ENCODE data around the gene SLC35B2. TPM values are rescaled to one million over a fixed set of nuclear protein-coding genes. Genes with fewer than 3 reads are reported as not detected.

SLC35B2 gene
- total and polyA plus RNA-seq, 10 of the 15 experiments (the other 5 are each of a cell fraction or from before 2014, with no cell fraction given) = 11.3 to 45.4 (median 33.8) TPM

DNA sequence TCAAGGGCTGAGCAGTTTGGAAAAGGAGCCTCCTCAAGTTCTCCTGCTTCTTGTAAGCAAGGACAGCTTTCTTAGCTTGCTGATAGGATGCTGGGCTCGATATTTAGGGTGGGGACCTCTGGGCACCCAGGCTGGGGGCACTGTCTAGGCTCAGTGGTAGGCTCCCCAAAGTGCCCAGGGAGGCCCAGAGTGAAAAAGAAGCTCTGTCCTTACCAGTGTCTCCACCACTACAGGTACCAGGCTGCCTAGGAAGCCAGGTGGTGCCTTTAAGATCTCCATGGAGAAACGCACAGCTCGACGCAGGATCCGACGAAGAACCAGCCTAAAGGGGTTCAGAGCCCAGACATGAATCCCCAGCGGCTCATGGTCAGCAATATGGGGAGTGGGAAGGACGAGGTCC lies 49.4 kb upstream of the SLC35B2 start (continued):
- TF ChIP-seq BCLAF1 (IDR thresholded peaks at IDR 0.05) (no peak), GATAD2B (conservative IDR thresholded peaks at IDR 0.05; ENCODE audit: low read depth) (no peak), USF1 (IDR thresholded peaks at IDR 0.05; ENCODE audit: borderline replicate concordance, extremely low read length, insufficient read depth, low read depth, low read length) (no peak), CBX5 (IDR thresholded peaks at IDR 0.05; ENCODE audit: low read depth) (no peak), RAD51 (IDR thresholded peaks at IDR 0.05) (no peak)

DNA sequence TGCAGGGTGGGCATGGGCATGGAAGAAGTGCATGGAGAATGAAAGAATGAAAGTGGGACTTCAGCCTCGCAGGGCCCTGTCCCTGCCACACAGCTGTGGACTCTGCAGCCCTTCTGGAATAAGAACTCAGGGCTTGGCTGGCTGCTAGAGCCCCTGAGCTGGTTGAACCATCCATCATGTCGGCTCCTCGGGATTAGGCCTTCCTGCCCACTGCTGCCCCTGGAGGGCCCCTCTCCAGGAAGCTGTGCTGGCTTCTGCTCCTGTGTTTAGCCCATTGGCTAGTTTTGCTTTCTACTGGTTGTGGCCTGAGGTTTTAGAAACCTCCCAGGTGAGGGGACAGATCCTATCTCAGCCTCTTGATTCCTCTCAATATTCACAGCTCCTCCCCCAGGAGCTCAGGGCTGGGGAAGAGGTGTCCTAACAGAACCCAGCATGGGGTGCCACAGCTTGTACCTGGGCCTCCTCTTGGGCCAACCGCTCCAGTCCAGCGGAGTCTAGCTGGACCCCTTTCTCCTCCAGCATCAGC lies 47.9 kb upstream of the SLC35B2 start:
- SMC1A ChIA-PET (ENCODE audit: uncharacterized antibody, unreplicated experiment) = interaction anchor here (0.8 to 3.0 kb wide), 4 partner anchors 31 to 86 kb away, joined by 3 to 22 read pairs (median 4); no protein-coding TSS in a partner anchor
- Histone ChIP-seq H3K9me3 (replicated peaks; ENCODE audit: control insufficient read depth, insufficient read depth, low read length) (no peaks in the 10 kb centered on the region), H3K4me3 (no peak overlapping the region), H2AFZ (ENCODE audit: control insufficient read depth, low read depth, low read length) (no peak overlapping the region), H3K27ac (ENCODE audit: control insufficient read depth, insufficient read depth) (no peak overlapping the region), H4K20me1 (ENCODE audit: control insufficient read depth, insufficient read depth) (no peaks in the 10 kb centered on the region), H3K4me1 (ENCODE audit: control insufficient read depth, insufficient read depth, low read length) (no peaks in the 10 kb centered on the region), H3K79me2 (ENCODE audit: control insufficient read depth, insufficient read depth, low read length) (no peaks in the 10 kb centered on the region), H3K9ac (ENCODE audit: control insufficient read depth, insufficient read depth, low read length) (no peak overlapping the region), H3K36me3 (ENCODE audit: control insufficient read depth in 2 of 2, insufficient read depth in 2 of 2, low read length in 1 of 2) (peaks cover 12 to 34% of the 10 kb centered on the region in 2 experiments), H3K27me3 (replicated peaks in 1 of 2; ENCODE audit: control insufficient read depth in 2 of 2, insufficient read depth in 2 of 2, low read length in 1 of 2) (no peaks in the 10 kb centered on the region), H3K4me2 (ENCODE audit: control insufficient read depth, insufficient read depth) (no peak overlapping the region)
- no peak for ATAC-seq
- in situ Hi-C loops (cut with MboI) = no loop called here
- CTCF ChIA-PET = interaction anchor here (0.7 to 7.4 kb wide), 21 partner anchors 8 to 212 kb away, joined by 3 to 87 read pairs (median 4); partner anchors contain the start of genes AARS2, CDC5L, NFKBIE and TMEM151B
- no peak for FAIRE-seq
- POLR2A ChIA-PET = interaction anchor here (0.8 to 1.2 kb wide), 3 partner anchors 9 to 41 kb away, joined by 3 read pairs; no protein-coding TSS in a partner anchor
- DNase-seq (ENCODE audit: low read depth, low spot score) = no peak
- BruUV-seq (replicated peaks) = no TSS peak
- intact Hi-C loops (cut with micrococcal nuclease; ENCODE audit: unreplicated experiment) = loop anchor here (2.0 kb wide), 1 partner anchor 36 kb away; no protein-coding TSS in a partner anchor
- 92% methylated on average over 5 of the region's 5 CpGs for WGBS (ENCODE audit: insufficient coverage, insufficient replicate concordance, low lambda C conversion rate, missing lambda C conversion rate)
- RAD21 ChIA-PET (ENCODE audit: unreplicated experiment) = interaction anchor here (1.0 to 2.8 kb wide), 4 partner anchors 35 to 209 kb away, joined by 3 to 22 read pairs (median 4); partner anchors contain the start of gene TMEM151B
- TF ChIP-seq MYB (IDR thresholded peaks at IDR 0.05; ENCODE audit: borderline replicate concordance, low read depth, low read length) (no peak), ZNF687 (IDR thresholded peaks at IDR 0.05) (no peak), GABPA (IDR thresholded peaks at IDR 0.05; ENCODE audit: low read depth) (no peak)
- TF ChIP-seq, protein P1, sequence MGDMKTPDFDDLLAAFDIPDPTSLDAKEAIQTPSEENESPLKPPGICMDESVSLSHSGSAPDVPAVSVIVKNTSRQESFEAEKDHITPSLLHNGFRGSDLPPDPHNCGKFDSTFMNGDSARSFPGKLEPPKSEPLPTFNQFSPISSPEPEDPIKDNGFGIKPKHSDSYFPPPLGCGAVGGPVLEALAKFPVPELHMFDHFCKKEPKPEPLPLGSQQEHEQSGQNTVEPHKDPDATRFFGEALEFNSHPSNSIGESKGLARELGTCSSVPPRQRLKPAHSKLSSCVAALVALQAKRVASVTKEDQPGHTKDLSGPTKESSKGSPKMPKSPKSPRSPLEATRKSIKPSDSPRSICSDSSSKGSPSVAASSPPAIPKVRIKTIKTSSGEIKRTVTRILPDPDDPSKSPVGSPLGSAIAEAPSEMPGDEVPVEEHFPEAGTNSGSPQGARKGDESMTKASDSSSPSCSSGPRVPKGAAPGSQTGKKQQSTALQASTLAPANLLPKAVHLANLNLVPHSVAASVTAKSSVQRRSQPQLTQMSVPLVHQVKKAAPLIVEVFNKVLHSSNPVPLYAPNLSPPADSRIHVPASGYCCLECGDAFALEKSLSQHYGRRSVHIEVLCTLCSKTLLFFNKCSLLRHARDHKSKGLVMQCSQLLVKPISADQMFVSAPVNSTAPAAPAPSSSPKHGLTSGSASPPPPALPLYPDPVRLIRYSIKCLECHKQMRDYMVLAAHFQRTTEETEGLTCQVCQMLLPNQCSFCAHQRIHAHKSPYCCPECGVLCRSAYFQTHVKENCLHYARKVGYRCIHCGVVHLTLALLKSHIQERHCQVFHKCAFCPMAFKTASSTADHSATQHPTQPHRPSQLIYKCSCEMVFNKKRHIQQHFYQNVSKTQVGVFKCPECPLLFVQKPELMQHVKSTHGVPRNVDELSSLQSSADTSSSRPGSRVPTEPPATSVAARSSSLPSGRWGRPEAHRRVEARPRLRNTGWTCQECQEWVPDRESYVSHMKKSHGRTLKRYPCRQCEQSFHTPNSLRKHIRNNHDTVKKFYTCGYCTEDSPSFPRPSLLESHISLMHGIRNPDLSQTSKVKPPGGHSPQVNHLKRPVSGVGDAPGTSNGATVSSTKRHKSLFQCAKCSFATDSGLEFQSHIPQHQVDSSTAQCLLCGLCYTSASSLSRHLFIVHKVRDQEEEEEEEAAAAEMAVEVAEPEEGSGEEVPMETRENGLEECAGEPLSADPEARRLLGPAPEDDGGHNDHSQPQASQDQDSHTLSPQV (IDR thresholded peaks at IDR 0.05) = no peak

Measured in GM12878 (cell line).